Calu3 (cell line): Measurements from ENCODE around the gene SHROOM3. TPM values are rescaled to one million over a fixed set of nuclear protein-coding genes. Genes with fewer than 3 reads are reported as not detected.
A peak's percentile ranks its signal among the peaks of the same experiment; 100 is the strongest.
"Not testable (repeated sequence)": the region's sequence is repeated elsewhere in the genome, so short reads cannot be mapped to it uniquely, and the experiment has no call there.

Experiments
- BruUV-seq: library from RNA; stranded (reverse); fragments of 400-500 nt; replicated peaks from 2 replicates; lab custom pipeline; 2021; lab: Mats Ljungman, UMichigan
- CTCF ChIA-PET: fragments of 300-600 bp; sonication (Branson Sonifier 250); formaldehyde crosslinking; loops from one replicate; lab custom pipeline; 2022; ENCODE audit warnings: antibody characterized with exemption; lab: Charles Lee
- DNase-seq: peaks from one replicate; pipeline ENCODE4 v3.0.0; 2022
- H3K27ac Mint-ChIP-seq: one replicate; pipeline ENCODE4 v1.8.0; 2022; ENCODE audit warnings: mixed read lengths; ENCODE audit not compliant: unreplicated experiment
- H3K27me3 Mint-ChIP-seq: one replicate; pipeline ENCODE4 v1.8.0; 2022; ENCODE audit warnings: mixed read lengths; ENCODE audit not compliant: unreplicated experiment
- H3K36me3 Mint-ChIP-seq: one replicate; pipeline ENCODE4 v1.8.0; 2022; ENCODE audit warnings: mild to moderate bottlenecking, moderate library complexity, mixed read lengths; ENCODE audit not compliant: insufficient read depth, unreplicated experiment
- H3K4me1 Mint-ChIP-seq: one replicate; pipeline ENCODE4 v1.8.0; 2022; ENCODE audit warnings: mild to moderate bottlenecking, low read depth, mixed read lengths; ENCODE audit not compliant: unreplicated experiment
- H3K4me3 Mint-ChIP-seq: one replicate; pipeline ENCODE4 v1.8.0; 2022; ENCODE audit warnings: mild to moderate bottlenecking, low read depth, moderate library complexity, mixed read lengths; ENCODE audit not compliant: unreplicated experiment
- H3K9me3 Mint-ChIP-seq: one replicate; pipeline ENCODE4 v1.8.0; 2022; ENCODE audit warnings: low read depth, mixed read lengths; ENCODE audit not compliant: unreplicated experiment
- CTCF ChIP-seq: fragments of 200-600 bp; IDR thresholded peaks from one replicate; pipeline ENCODE4 v1.8.0; 2022; ENCODE audit warnings: antibody characterized with exemption; ENCODE audit not compliant: unreplicated experiment
- intact Hi-C: fragments of 100-400 bp; cut with micrococcal nuclease; formaldehyde crosslinking; loops from one replicate; pipeline ENCODE4 v1.10.0; 2022; ENCODE audit not compliant: unreplicated experiment
- total RNA-seq: library from RNA; stranded (reverse); gene quantifications from 2 replicates; pipeline ENCODE4 v1.2.3, GENCODE V29; 2022

Gene SHROOM3
- total RNA-seq, 1 experiment from 2014 or later, result 114 TPM

DNA sequence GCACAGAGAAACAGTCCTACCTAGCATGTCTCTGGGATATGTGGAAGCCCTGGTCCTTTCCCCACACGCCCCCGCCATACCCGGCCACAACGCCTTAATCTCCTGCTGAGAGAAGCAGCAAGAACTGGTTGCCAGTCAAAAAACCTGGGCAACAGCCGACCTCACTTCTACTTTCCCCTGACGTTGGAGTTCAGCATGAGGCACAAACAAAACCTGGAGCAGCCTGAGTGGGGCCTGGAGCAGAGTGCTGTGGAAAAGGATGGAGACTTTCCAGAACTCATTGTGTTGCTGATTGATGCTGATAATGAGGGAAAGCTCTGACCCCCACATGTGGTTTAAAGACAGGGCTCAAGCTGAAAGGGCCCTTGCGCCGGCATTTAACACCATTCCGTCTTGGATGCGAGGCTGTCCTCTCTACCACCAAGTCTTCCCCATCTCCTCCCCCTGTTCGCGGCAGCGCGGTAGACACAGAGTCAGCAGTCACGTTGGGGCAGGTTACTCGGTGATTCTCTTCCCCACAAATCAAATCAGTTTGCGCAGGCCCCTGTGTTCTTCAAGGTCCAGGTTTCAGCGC, 14.8 kb upstream of the SHROOM3 start:
- no peak overlapping the region for H3K27ac Mint-ChIP-seq
- peaks cover 11% of the 10 kb centered on the region for H3K36me3 Mint-ChIP-seq
- no peak for TF ChIP-seq CTCF
- intact Hi-C loops, result no loop called here
- no peaks in the 10 kb centered on the region for H3K9me3 Mint-ChIP-seq
- peak overlapping the region; percentile 82 for H3K4me3 Mint-ChIP-seq
- no peaks in the 10 kb centered on the region for H3K27me3 Mint-ChIP-seq
- H3K4me1 Mint-ChIP-seq, result peaks cover under 1% of the 10 kb centered on the region
- no TSS peak for BruUV-seq
- CTCF ChIA-PET, result no interaction called here
- no peak for DNase-seq

DNA sequence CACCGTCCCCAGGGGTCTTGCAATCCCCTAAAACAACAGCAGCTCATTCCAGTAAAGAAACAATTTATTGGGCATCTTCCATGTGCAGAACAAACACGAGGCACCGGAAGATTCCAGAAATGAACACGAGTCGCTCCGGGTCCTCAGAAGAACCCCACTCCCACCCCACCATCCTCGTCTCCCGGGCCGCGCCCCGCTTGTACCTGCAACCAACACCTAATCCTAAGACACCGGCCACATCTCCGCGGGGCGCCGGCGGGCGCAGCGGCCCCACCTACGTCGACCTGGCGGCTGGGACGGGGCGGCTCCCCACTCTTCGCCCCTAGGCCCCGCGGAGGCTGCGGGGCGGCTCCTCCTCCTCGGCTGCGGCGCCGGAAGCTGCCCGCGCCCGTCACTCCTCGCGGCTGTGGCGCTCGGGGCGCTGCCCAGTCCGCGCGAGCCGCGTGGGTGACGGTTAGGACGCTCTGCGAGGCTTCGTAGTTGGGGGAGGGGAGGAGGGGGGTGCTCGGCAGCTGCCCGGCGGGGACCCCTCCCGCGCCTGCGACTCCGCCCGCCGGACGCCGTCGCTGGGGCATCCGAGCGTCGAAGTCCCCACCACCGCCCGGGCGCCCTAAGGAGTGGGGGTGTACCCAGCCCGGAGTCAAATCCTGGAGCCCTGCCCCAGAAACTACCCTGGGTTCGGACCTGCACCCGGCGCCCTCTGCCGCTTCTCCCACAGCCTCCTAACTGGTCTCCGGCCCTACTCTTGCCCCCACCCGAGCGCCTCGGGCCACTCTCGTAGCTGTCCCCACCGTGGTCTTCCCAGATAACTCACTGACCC, 14.1 kb upstream of the SHROOM3 start, which contains the start of gene CCDC158:
CCDC158 (minus strand) TSS at position 380 of the 820 bp plus-strand sequence. CDS start 17,934 bp downstream, outside the sequence.
- intact Hi-C loops, result no loop called here
- Mint-ChIP-seq H3K27ac (peak within 1 kb of the TSS; percentile 77), H3K36me3 (peaks cover 11% of the 10 kb centered on the region), H3K27me3 (no peaks in the 10 kb centered on the region), H3K9me3 (no peaks in the 10 kb centered on the region), H3K4me1 (peaks cover 8% of the 10 kb centered on the region), H3K4me3 (peak within 1 kb of the TSS; percentile 82)
- CTCF ChIA-PET, result interaction anchor here (0.6 kb wide), 2 partner anchors 12 to 505 kb away, joined by 3 to 6 read pairs; no protein-coding TSS in a partner anchor
- no TSS peak for BruUV-seq
- TF ChIP-seq CTCF, result no peak
- peak; percentile 14 for DNase-seq

DNA sequence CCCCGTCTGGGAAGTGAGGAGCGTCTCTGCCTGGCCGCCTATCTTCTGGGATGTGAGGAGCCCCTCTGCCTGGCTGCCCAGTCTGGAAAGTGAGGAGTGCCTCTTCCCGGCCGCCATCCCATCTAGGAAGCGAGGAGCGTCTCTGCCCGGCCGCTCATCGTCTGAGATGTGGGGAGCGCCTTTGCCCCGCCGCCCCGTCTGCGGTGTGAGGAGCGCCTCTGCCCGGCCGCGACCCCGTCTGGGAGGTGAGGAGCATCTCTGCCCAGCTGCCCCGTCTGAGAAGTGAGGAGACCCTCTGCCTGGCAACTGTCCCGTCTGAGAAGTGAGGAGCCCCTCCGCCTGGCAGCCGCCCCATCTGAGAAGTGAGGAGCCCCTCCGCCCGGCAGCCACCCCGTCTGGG, 11.9 kb upstream of the SHROOM3 start:
- Mint-ChIP-seq H3K36me3 (peaks cover 11% of the 10 kb centered on the region), H3K4me1 (peaks cover 10% of the 10 kb centered on the region)
- H3K4me3 Mint-ChIP-seq, BruUV-seq, CTCF ChIA-PET, DNase-seq, H3K9me3 Mint-ChIP-seq, H3K27me3 Mint-ChIP-seq, H3K27ac Mint-ChIP-seq, intact Hi-C loops: not testable (repeated sequence)

- BruUV-seq, result no TSS peak
- peaks cover 4% of the 10 kb centered on the region for H3K36me3 Mint-ChIP-seq
- no peak for DNase-seq
- no peak overlapping the region for H3K27ac Mint-ChIP-seq
- intact Hi-C loops, result no loop called here
- H3K4me1 Mint-ChIP-seq, result peaks cover 10% of the 10 kb centered on the region
- no peak overlapping the region for H3K4me3 Mint-ChIP-seq
- no peaks in the 10 kb centered on the region for H3K9me3 Mint-ChIP-seq
- no peaks in the 10 kb centered on the region for H3K27me3 Mint-ChIP-seq
- TF ChIP-seq CTCF, result no peak
- CTCF ChIA-PET, result no interaction called here
Observed at GRCh38 chr4:76426272-76426671, 8.8 kb upstream of the SHROOM3 start.
